GM12892 (cell line): ENCODE results near the gene GLOD4.
"Not testable (repeated sequence)": the region's sequence is repeated elsewhere in the genome, so short reads cannot be mapped to it uniquely, and the experiment has no call there.

Source experiments
- DNase-seq: peaks from one replicate; pipeline ENCODE4 v3.0.0; 2011; ENCODE audit not compliant: insufficient read length
- FAIRE-seq: peaks from 2 replicates; lab custom pipeline; 2011; peaks lifted over from hg19 to GRCh38; lab: Jason Lieb, UNC
- POLR2A ChIP-seq: IDR thresholded peaks from 2 replicates; pipeline ENCODE4 v1.6.1; 2011; ENCODE audit warnings: low read depth, low read length, control low read depth
- POLR2AphosphoS5 ChIP-seq: IDR thresholded peaks from 2 replicates; pipeline ENCODE4 v1.6.1; 2011; ENCODE audit warnings: low read depth, low read length, control low read depth
- TAF1 ChIP-seq: IDR thresholded peaks from 2 replicates; pipeline ENCODE4 v1.6.1; 2011; ENCODE audit warnings: low read depth, mild to moderate bottlenecking, control low read depth, low read length, borderline replicate concordance

The GLOD4 gene

DNA sequence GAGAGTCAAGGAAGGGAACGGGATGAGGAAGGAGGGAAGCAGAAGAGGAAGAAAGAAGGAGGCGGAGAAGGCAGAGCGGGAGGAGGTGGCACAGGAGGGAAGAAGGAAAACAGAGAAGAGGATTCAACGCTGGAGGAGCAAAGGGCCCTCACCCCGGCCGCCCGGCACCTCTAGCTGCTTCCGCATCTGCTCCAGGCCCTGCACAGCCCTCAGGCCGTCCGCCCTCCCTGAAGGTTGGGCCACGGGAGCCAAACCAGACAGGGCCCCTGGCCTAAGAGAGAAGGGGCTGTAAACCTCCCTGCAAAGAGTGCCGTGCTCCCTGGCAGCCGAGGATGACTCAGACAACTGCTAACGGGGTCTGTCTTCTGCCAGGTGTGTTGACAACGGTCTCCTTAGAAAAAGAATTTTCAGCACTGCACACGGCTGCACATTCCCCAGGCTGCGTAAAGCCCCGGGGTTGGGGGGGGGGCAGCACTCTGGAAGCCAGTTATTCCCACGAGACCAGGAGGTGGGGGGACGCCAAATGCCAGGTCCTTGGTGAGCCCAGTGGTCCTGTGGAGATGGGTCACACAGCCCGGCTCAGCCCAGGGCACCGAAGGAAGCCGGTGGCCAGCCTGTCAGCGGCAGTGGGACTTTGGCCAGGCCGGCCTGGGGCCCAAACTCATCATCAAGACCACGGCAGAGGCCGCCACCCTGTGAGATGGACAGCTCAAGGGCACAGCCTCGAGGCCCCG is 29.1 kb upstream of the GLOD4 start:
- TF ChIP-seq TAF1 (no peak), POLR2A (no peak), POLR2AphosphoS5 (no peak)
- FAIRE-seq (no peak), DNase-seq (no peak)

DNA sequence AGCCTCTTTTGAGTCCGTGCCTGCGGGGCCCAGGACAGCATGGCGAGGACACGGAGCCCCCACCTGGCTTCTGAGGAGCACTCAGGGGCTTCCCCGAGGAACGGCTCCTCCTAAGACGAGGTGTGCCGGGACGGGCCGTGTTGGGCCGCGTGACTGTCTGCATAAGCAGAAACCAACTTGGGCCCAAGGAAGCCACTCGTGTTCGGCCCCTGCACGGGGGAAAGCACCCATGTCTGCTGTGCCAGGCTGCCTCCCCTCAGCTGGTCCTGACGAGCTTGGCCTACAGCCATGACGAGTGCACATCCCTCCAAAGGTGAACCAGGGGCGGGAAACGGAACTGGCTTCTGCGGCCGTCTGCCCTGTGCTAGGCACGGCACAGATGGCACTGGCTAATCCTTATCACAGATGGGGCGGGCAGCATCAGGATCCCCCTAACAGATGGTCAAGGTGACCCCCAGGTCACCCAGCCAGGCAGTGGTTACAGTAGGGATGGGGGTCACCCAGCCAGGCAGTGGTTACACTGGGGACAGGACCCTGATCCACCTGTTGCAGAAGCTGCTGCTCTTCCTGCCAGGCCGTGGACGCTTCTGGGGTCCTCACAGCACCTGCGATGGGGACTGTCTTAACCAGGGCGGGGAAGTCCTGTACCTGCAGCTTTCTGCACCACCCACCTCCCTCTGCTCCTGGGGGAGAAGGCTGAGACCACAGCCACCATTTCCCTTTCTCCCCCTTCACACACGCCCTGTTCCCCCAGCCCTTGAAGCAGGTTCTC is 25.6 kb upstream of the GLOD4 start:
- FAIRE-seq: no peak
- TF ChIP-seq POLR2A: no peak
- no peak for TF ChIP-seq TAF1
- DNase-seq: no peak

GRCh38 chr17:806781-807522 is 24.9 kb upstream of the GLOD4 start:
- TF ChIP-seq POLR2A (no peak), TAF1 (no peak), POLR2AphosphoS5 (no peak)
- FAIRE-seq (no peak), DNase-seq (no peak)

GRCh38 chr17:806346-806745 is 24.3 kb upstream of the GLOD4 start:
- no peak for FAIRE-seq
- DNase-seq: no peak
- no peak for TF ChIP-seq POLR2AphosphoS5
- TF ChIP-seq TAF1: no peak
- TF ChIP-seq POLR2A: no peak

GRCh38 chr17:805886-806285 is 23.8 kb upstream of the GLOD4 start:
- DNase-seq, FAIRE-seq: not testable (repeated sequence)

GRCh38 chr17:804541-805435 is 22.7 kb upstream of the GLOD4 start:
- TF ChIP-seq TAF1 (no peak), POLR2A (no peak), POLR2AphosphoS5 (no peak)
- DNase-seq: no peak
- no peak for FAIRE-seq

DNA sequence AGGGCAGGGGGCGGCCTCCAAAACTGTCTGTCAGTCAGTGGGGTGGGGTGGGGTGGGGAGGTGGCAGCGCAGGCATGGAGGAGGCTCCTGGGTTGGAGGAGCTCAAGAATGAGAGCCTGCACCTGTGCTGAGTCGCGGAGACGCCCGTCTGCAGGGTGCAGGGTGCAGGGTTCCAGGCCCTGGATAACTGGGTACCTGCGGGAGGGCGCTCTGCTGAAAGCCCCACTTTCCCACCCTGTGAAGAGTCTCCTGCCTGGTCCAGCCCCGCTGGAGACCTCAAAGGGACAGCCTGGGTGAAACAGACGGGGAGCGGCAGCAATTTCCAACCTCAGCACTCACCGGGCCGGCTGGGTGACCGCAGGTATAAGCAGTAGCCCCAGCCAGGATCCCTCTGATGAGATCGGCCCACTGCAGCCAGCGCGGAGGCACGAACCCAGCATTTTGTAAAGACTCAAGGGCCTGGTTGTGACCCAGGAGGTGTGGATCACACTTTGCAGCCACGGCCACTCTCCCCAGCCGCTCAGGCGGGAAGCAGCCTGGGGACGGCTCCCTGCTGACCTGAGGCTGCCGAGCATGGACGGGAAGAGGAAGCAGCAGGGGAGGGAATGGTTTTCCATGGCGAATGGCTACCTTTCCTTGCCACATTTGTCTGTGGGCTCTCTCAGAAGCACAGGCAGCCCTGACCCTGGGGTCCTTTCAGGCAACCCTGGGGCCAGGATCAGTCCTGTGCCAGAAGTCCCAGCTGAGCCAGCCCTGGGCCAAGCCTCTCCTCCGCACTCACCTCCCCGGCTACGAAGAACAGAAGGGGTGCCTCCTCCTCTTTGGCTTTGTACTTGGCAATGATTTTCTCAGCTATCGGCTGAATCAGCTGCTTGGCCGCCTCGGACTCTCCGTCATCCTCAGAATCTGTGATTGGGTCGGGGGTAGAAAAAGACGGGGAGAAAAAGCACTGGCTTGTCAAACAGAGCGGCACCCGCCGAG is 21.1 kb upstream of the GLOD4 start:
- no peak for DNase-seq
- no peak for FAIRE-seq
- no peak for TF ChIP-seq POLR2AphosphoS5
- no peak for TF ChIP-seq TAF1
- TF ChIP-seq POLR2A: no peak

DNA sequence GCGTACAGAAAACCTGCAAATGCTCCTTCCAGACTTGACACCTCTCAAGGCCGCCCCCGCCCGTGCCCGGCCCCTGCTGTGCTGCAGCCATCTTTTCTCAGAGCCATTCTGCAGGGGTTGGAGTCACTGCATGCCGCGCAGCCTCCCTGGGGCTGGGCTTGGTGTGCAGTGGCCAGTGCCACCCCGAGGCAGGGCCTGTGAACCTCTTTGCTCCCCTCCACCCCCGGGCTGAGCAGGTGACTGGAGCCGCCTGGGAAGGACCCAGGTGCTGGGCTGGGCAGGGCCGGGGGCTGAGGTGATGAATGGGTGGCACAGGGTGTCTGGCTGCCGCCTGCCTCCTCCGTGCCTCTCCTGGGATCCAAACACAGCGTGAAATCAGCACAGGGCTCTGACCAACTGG is 20.4 kb upstream of the GLOD4 start:
- DNase-seq (no peak), FAIRE-seq (no peak)
- no peak for TF ChIP-seq POLR2AphosphoS5
- no peak for TF ChIP-seq POLR2A
- no peak for TF ChIP-seq TAF1

- no peak for TF ChIP-seq TAF1
- TF ChIP-seq POLR2AphosphoS5: no peak
- no peak for TF ChIP-seq POLR2A
- DNase-seq: no peak
- FAIRE-seq: no peak
These were observed 19.6 kb upstream of the GLOD4 start for GRCh38 chr17:801660-802059.

- TF ChIP-seq POLR2AphosphoS5: no peak
- no peak for TF ChIP-seq TAF1
- no peak for TF ChIP-seq POLR2A
- FAIRE-seq: no peak
These were observed 18.6 kb upstream of the GLOD4 start for GRCh38 chr17:800446-801242.

More at GRCh38 chr17:800446-801242, 18.6 kb upstream of the GLOD4 start:
- no peak for DNase-seq
